Mesodermal cell (in vitro differentiated cells): ENCODE results near the gene CDK5RAP3.
"Not testable (repeated sequence)": the region's sequence is repeated elsewhere in the genome, so short reads cannot be mapped to it uniquely, and the experiment has no call there.

Source experiments
- H3K27ac ChIP-seq: 2 replicates; pipeline ENCODE4 v1.7.0; 2013; ENCODE audit warnings: mild to moderate bottlenecking, low read depth, low read length, moderate library complexity; ENCODE audit not compliant: severe bottlenecking
- H3K36me3 ChIP-seq: 2 replicates; pipeline ENCODE4 v1.7.1; 2013; ENCODE audit warnings: mild to moderate bottlenecking, low read length, moderate library complexity; ENCODE audit not compliant: control insufficient read depth, insufficient read depth
- H3K4me1 ChIP-seq: one replicate; pipeline ENCODE4 v1.7.1; 2013; ENCODE audit warnings: mild to moderate bottlenecking, low read length; ENCODE audit not compliant: insufficient read depth, control insufficient read depth, poor library complexity, severe bottlenecking
- H3K4me3 ChIP-seq: 2 replicates; pipeline ENCODE4 v1.7.0; 2013; ENCODE audit warnings: low read length, control low read depth, mild to moderate bottlenecking; ENCODE audit not compliant: insufficient read depth, poor library complexity, severe bottlenecking; ENCODE audit errors: extremely low read depth
- H3K9me3 ChIP-seq: 2 replicates; pipeline ENCODE4 v1.7.1; 2013; ENCODE audit warnings: mild to moderate bottlenecking, low read length, moderate library complexity; ENCODE audit not compliant: control insufficient read depth
- WGBS, 2 experiments: methylation state at CpG; one replicate each; pipeline ENCODE4 v1.1.5; 2013; ENCODE audit warnings: missing lambda C conversion rate in 2 of 2; ENCODE audit not compliant: insufficient coverage in 2 of 2; 5-methylcytosine and 5-hydroxymethylcytosine counted together

Gene CDK5RAP3

GRCh38 chr17:47999582-47999981 is 28.7 kb downstream of the CDK5RAP3 start:
- no peaks in the 10 kb centered on the region for H3K9me3 ChIP-seq
- WGBS, 2 experiments: 85 to 87% methylated on average over 2 to 3 of the region's 4 CpGs
- H3K36me3 ChIP-seq: no peaks in the 10 kb centered on the region
- H3K27ac ChIP-seq: peak overlapping the region; percentile 10
- no peak overlapping the region for H3K4me3 ChIP-seq
- H3K4me1 ChIP-seq: peaks cover 53% of the 10 kb centered on the region

GRCh38 chr17:48001197-48001596 is 30.3 kb downstream of the CDK5RAP3 start:
- H3K9me3 ChIP-seq: no peaks in the 10 kb centered on the region

GRCh38 chr17:48001657-48002056 is 30.7 kb downstream of the CDK5RAP3 start:
- H3K9me3 ChIP-seq, H3K36me3 ChIP-seq, H3K4me3 ChIP-seq: not testable (repeated sequence)
- 89 to 92% methylated on average over 1 to 2 of the region's 5 CpGs for WGBS, 2 experiments
- H3K4me1 ChIP-seq: peaks cover 57% of the 10 kb centered on the region
- peak overlapping the region; percentile 99 for H3K27ac ChIP-seq

More at GRCh38 chr17:48001197-48001596, 30.3 kb downstream of the CDK5RAP3 start:
- WGBS, 2 experiments: 100% methylated on average over 1 of the region's 1 CpG; no CpG with 5 or more reads in 1 of the 2 experiments
- Histone ChIP-seq H3K4me1 (peaks cover 57% of the 10 kb centered on the region), H3K36me3 (no peaks in the 10 kb centered on the region), H3K27ac (peak overlapping the region; percentile 99), H3K4me3 (no peak overlapping the region)

- Histone ChIP-seq H3K4me1 (peaks cover 57% of the 10 kb centered on the region), H3K36me3 (no peaks in the 10 kb centered on the region), H3K27ac (peak overlapping the region; percentile 99), H3K9me3 (no peaks in the 10 kb centered on the region), H3K4me3 (no peak overlapping the region)
- 15 to 20% methylated on average over 3 to 4 of the region's 4 CpGs for WGBS, 2 experiments
Observed at GRCh38 chr17:48002266-48002915, 31.5 kb downstream of the CDK5RAP3 start.

GRCh38 chr17:48002916-48003416 is 32.1 kb downstream of the CDK5RAP3 start:
- WGBS, 2 experiments: 3% methylated on average over 5 of the region's 7 CpGs; no CpG with 5 or more reads in 1 of the 2 experiments
- Histone ChIP-seq H3K4me3 (no peak overlapping the region), H3K36me3 (no peaks in the 10 kb centered on the region), H3K4me1 (peaks cover 57% of the 10 kb centered on the region), H3K9me3 (no peaks in the 10 kb centered on the region), H3K27ac (peak overlapping the region; percentile 99)

- H3K27ac ChIP-seq: peak overlapping the region; percentile 99
- H3K9me3 ChIP-seq: no peaks in the 10 kb centered on the region
- H3K36me3 ChIP-seq: no peaks in the 10 kb centered on the region
- peaks cover 57% of the 10 kb centered on the region for H3K4me1 ChIP-seq
- 8 to 13% methylated on average over 11 to 14 of the region's 17 CpGs for WGBS, 2 experiments
- no peak overlapping the region for H3K4me3 ChIP-seq
Observed at GRCh38 chr17:48003417-48004151, 32.7 kb downstream of the CDK5RAP3 start.

- Histone ChIP-seq H3K4me3 (no peak overlapping the region), H3K9me3 (no peaks in the 10 kb centered on the region), H3K4me1 (peaks cover 45% of the 10 kb centered on the region), H3K36me3 (no peaks in the 10 kb centered on the region), H3K27ac (peak overlapping the region; percentile 99)
- 33 to 60% methylated on average over 1 of the region's 3 CpGs for WGBS, 2 experiments
Observed at GRCh38 chr17:48004983-48005382, 34.1 kb downstream of the CDK5RAP3 start.

GRCh38 chr17:48006936-48007709 is 36.2 kb downstream of the CDK5RAP3 start:
- no peak overlapping the region for H3K27ac ChIP-seq
- peaks cover 46% of the 10 kb centered on the region for H3K4me1 ChIP-seq
- H3K9me3 ChIP-seq: no peaks in the 10 kb centered on the region
- WGBS, 2 experiments: 93 to 98% methylated on average over 6 to 7 of the region's 12 CpGs
- no peak overlapping the region for H3K4me3 ChIP-seq
- no peaks in the 10 kb centered on the region for H3K36me3 ChIP-seq

GRCh38 chr17:48010193-48010592 is 39.3 kb downstream of the CDK5RAP3 start:
- Histone ChIP-seq H3K27ac (no peak overlapping the region), H3K9me3 (no peaks in the 10 kb centered on the region), H3K4me1 (peaks cover 42% of the 10 kb centered on the region), H3K4me3 (no peak overlapping the region), H3K36me3 (no peaks in the 10 kb centered on the region)
- 100% methylated on average over 1 of the region's 3 CpGs for WGBS, 2 experiments

- H3K36me3 ChIP-seq: no peaks in the 10 kb centered on the region
- 3 to 5% methylated on average over 14 to 18 of the region's 23 CpGs for WGBS, 2 experiments
- H3K27ac ChIP-seq: peak overlapping the region; percentile 89
- H3K9me3 ChIP-seq: no peaks in the 10 kb centered on the region
- peaks cover 48% of the 10 kb centered on the region for H3K4me1 ChIP-seq
- H3K4me3 ChIP-seq: peak overlapping the region; percentile 37
Observed at GRCh38 chr17:48011405-48012150, 40.7 kb downstream of the CDK5RAP3 start.
